GM11168 (cell line): ENCODE results near the gene LIMS1.
"Not testable (repeated sequence)": the region's sequence is repeated elsewhere in the genome, so short reads cannot be mapped to it uniquely, and the experiment has no call there.

ENCODE experiments used
- in situ Hi-C: fragments of 300-500 bp; cut with MboI; formaldehyde crosslinking; loops from one replicate; pipeline ENCODE4 v1.12.0; 2022; ENCODE audit warnings: low sequenced_read_pairs; ENCODE audit not compliant: unreplicated experiment

The LIMS1 gene

GRCh38 chr2:108583903-108584520 lies 49.7 kb downstream of the LIMS1 start:
- in situ Hi-C loops, result no loop called here

GRCh38 chr2:108585436-108585835 lies 51.2 kb downstream of the LIMS1 start:
- in situ Hi-C loops, result no loop called here

- in situ Hi-C loops, result no loop called here
Measured at GRCh38 chr2:108586116-108586515, 51.8 kb downstream of the LIMS1 start.

- in situ Hi-C loops, result no loop called here
Measured at GRCh38 chr2:108586631-108587030, 52.4 kb downstream of the LIMS1 start.

GRCh38 chr2:108587621-108588020 lies 53.4 kb downstream of the LIMS1 start:
- in situ Hi-C loops, result no loop called here

GRCh38 chr2:108588070-108588668 lies 53.9 kb downstream of the LIMS1 start:
- in situ Hi-C loops, result no loop called here

GRCh38 chr2:108589372-108589771 lies 55.1 kb downstream of the LIMS1 start:
- in situ Hi-C loops, result no loop called here

- in situ Hi-C loops, result no loop called here
Measured at GRCh38 chr2:108589781-108590180, 55.5 kb downstream of the LIMS1 start.

GRCh38 chr2:108591163-108591562 lies 56.9 kb downstream of the LIMS1 start:
- in situ Hi-C loops, result no loop called here

GRCh38 chr2:108593547-108594098 lies 59.4 kb downstream of the LIMS1 start:
- in situ Hi-C loops, result no loop called here

GRCh38 chr2:108594132-108594981 lies 60.1 kb downstream of the LIMS1 start:
- in situ Hi-C loops, result no loop called here

- in situ Hi-C loops, result no loop called here
Measured at GRCh38 chr2:108594982-108595464, 60.8 kb downstream of the LIMS1 start.

- in situ Hi-C loops, result not testable (repeated sequence)
Measured at GRCh38 chr2:108595771-108596170, 61.5 kb downstream of the LIMS1 start.

GRCh38 chr2:108597105-108597744 lies 63.0 kb downstream of the LIMS1 start:
- in situ Hi-C loops, result not testable (repeated sequence)

- in situ Hi-C loops, result not testable (repeated sequence)
Measured at GRCh38 chr2:108601199-108601598, 66.9 kb downstream of the LIMS1 start.

- in situ Hi-C loops, result no loop called here
Measured at GRCh38 chr2:108602422-108602821, 68.2 kb downstream of the LIMS1 start.

- in situ Hi-C loops, result no loop called here
Measured at GRCh38 chr2:108604196-108604595, 69.9 kb downstream of the LIMS1 start.

GRCh38 chr2:108605947-108606346 lies 71.7 kb downstream of the LIMS1 start:
- in situ Hi-C loops, result no loop called here

GRCh38 chr2:108607706-108608301 lies 73.5 kb downstream of the LIMS1 start:
- in situ Hi-C loops, result no loop called here

GRCh38 chr2:108611021-108611420 lies 76.8 kb downstream of the LIMS1 start:
- in situ Hi-C loops, result no loop called here
